HUES48 (cell line): ENCODE measurements around the gene HS6ST3.
"Not testable (repeated sequence)": the region's sequence is repeated elsewhere in the genome, so short reads cannot be mapped to it uniquely, and the experiment has no call there.

Experiments
- H3K27ac ChIP-seq: one replicate; pipeline ENCODE4 v1.7.0; 2013; ENCODE audit warnings: low read depth, low read length, inconsistent platforms
- H3K27me3 ChIP-seq: 2 replicates; pipeline ENCODE4 v1.6.1; 2013; ENCODE audit warnings: mild to moderate bottlenecking, low read length; ENCODE audit not compliant: control insufficient read depth, insufficient read depth
- H3K36me3 ChIP-seq: 2 replicates; pipeline ENCODE4 v1.6.1; 2013; ENCODE audit warnings: low read length; ENCODE audit not compliant: control insufficient read depth, insufficient read depth
- H3K4me1 ChIP-seq: 2 replicates; pipeline ENCODE4 v1.6.1; 2013; ENCODE audit warnings: mild to moderate bottlenecking, low read length; ENCODE audit not compliant: control insufficient read depth, insufficient read depth
- H3K4me3 ChIP-seq: 2 replicates; pipeline ENCODE4 v1.5.1; 2013; ENCODE audit warnings: mild to moderate bottlenecking, low read depth, low read length
- H3K9ac ChIP-seq: 2 replicates; pipeline ENCODE4 v1.6.1; 2013; ENCODE audit warnings: mild to moderate bottlenecking, low read depth, low read length, moderate library complexity
- H3K9me3 ChIP-seq: 2 replicates; pipeline ENCODE4 v1.6.1; 2013; ENCODE audit warnings: low read length; ENCODE audit not compliant: control insufficient read depth, insufficient read depth

HS6ST3 gene

GRCh38 chr13:96492766-96493165 lies 402.9 kb downstream of the HS6ST3 start:
- H3K4me1 ChIP-seq = no peaks in the 10 kb centered on the region
- H3K4me3 ChIP-seq = no peak overlapping the region
- no peak overlapping the region for H3K27ac ChIP-seq
- no peaks in the 10 kb centered on the region for H3K9me3 ChIP-seq
- H3K36me3 ChIP-seq = no peaks in the 10 kb centered on the region
- no peaks in the 10 kb centered on the region for H3K27me3 ChIP-seq
- H3K9ac ChIP-seq = no peak overlapping the region

- H3K27me3 ChIP-seq = no peaks in the 10 kb centered on the region
- no peak overlapping the region for H3K27ac ChIP-seq
- H3K9ac ChIP-seq = no peak overlapping the region
- H3K9me3 ChIP-seq = no peaks in the 10 kb centered on the region
- H3K4me1 ChIP-seq = peaks cover 9% of the 10 kb centered on the region
- no peaks in the 10 kb centered on the region for H3K36me3 ChIP-seq
- no peak overlapping the region for H3K4me3 ChIP-seq
Observed at GRCh38 chr13:96499656-96500055, 409.7 kb downstream of the HS6ST3 start.

GRCh38 chr13:96500953-96501352 lies 411.0 kb downstream of the HS6ST3 start:
- H3K4me1 ChIP-seq = peaks cover 9% of the 10 kb centered on the region
- no peak overlapping the region for H3K4me3 ChIP-seq
- no peaks in the 10 kb centered on the region for H3K36me3 ChIP-seq

GRCh38 chr13:96503481-96503880 lies 413.6 kb downstream of the HS6ST3 start:
- no peaks in the 10 kb centered on the region for H3K36me3 ChIP-seq
- no peak overlapping the region for H3K4me3 ChIP-seq
- H3K9me3 ChIP-seq = no peaks in the 10 kb centered on the region

More at GRCh38 chr13:96500953-96501352, 411.0 kb downstream of the HS6ST3 start:
- Histone ChIP-seq H3K9ac (no peak overlapping the region), H3K9me3 (no peaks in the 10 kb centered on the region), H3K27ac (no peak overlapping the region), H3K27me3 (no peaks in the 10 kb centered on the region)

GRCh38 chr13:96511587-96511986 lies 421.7 kb downstream of the HS6ST3 start:
- Histone ChIP-seq H3K9me3 (no peaks in the 10 kb centered on the region), H3K4me1 (no peaks in the 10 kb centered on the region), H3K9ac (no peak overlapping the region), H3K36me3 (no peaks in the 10 kb centered on the region), H3K4me3 (no peak overlapping the region), H3K27ac (no peak overlapping the region), H3K27me3 (no peaks in the 10 kb centered on the region)

More at GRCh38 chr13:96503481-96503880, 413.6 kb downstream of the HS6ST3 start:
- no peak overlapping the region for H3K9ac ChIP-seq
- H3K27ac ChIP-seq = no peak overlapping the region
- no peaks in the 10 kb centered on the region for H3K27me3 ChIP-seq
- peaks cover 9% of the 10 kb centered on the region for H3K4me1 ChIP-seq

- H3K27me3 ChIP-seq = no peaks in the 10 kb centered on the region
- H3K36me3 ChIP-seq = no peaks in the 10 kb centered on the region
- no peak overlapping the region for H3K9ac ChIP-seq
- H3K4me3 ChIP-seq = no peak overlapping the region
- H3K9me3 ChIP-seq = no peaks in the 10 kb centered on the region
- H3K27ac ChIP-seq = no peak overlapping the region
- no peaks in the 10 kb centered on the region for H3K4me1 ChIP-seq
Observed at GRCh38 chr13:96519380-96519779, 429.5 kb downstream of the HS6ST3 start.

- H3K9ac ChIP-seq, H3K4me3 ChIP-seq, H3K4me1 ChIP-seq, H3K36me3 ChIP-seq, H3K9me3 ChIP-seq, H3K27me3 ChIP-seq, H3K27ac ChIP-seq: not testable (repeated sequence)
Observed at GRCh38 chr13:96524398-96525020, 434.6 kb downstream of the HS6ST3 start.

- H3K4me1 ChIP-seq = no peaks in the 10 kb centered on the region
- H3K27me3 ChIP-seq = no peaks in the 10 kb centered on the region
- no peak overlapping the region for H3K27ac ChIP-seq
- no peak overlapping the region for H3K4me3 ChIP-seq
- H3K9ac ChIP-seq = no peak overlapping the region
- H3K9me3 ChIP-seq = no peaks in the 10 kb centered on the region
- H3K36me3 ChIP-seq = no peaks in the 10 kb centered on the region
Observed at GRCh38 chr13:96525715-96526114, 435.8 kb downstream of the HS6ST3 start.

GRCh38 chr13:96527497-96527896 lies 437.6 kb downstream of the HS6ST3 start:
- Histone ChIP-seq H3K36me3 (no peaks in the 10 kb centered on the region), H3K4me1 (no peaks in the 10 kb centered on the region), H3K4me3 (no peak overlapping the region), H3K27ac (no peak overlapping the region), H3K9ac (no peak overlapping the region), H3K9me3 (no peaks in the 10 kb centered on the region), H3K27me3 (no peaks in the 10 kb centered on the region)

- Histone ChIP-seq H3K27me3 (no peaks in the 10 kb centered on the region), H3K36me3 (no peaks in the 10 kb centered on the region), H3K4me3 (no peak overlapping the region), H3K9ac (no peak overlapping the region), H3K9me3 (no peaks in the 10 kb centered on the region), H3K4me1 (no peaks in the 10 kb centered on the region), H3K27ac (no peak overlapping the region)
Observed at GRCh38 chr13:96532804-96533203, 442.9 kb downstream of the HS6ST3 start.

- H3K9me3 ChIP-seq = no peaks in the 10 kb centered on the region
- no peaks in the 10 kb centered on the region for H3K4me1 ChIP-seq
- H3K4me3 ChIP-seq = no peak overlapping the region
- H3K36me3 ChIP-seq = no peaks in the 10 kb centered on the region
- no peaks in the 10 kb centered on the region for H3K27me3 ChIP-seq
- no peak overlapping the region for H3K9ac ChIP-seq
- H3K27ac ChIP-seq = no peak overlapping the region
Observed at GRCh38 chr13:96533408-96533807, 443.5 kb downstream of the HS6ST3 start.
